Measurements from ENCODE around the gene RAD52.
A peak's percentile ranks its signal among the peaks of the same experiment; 100 is the strongest.

Gene RAD52

DNA sequence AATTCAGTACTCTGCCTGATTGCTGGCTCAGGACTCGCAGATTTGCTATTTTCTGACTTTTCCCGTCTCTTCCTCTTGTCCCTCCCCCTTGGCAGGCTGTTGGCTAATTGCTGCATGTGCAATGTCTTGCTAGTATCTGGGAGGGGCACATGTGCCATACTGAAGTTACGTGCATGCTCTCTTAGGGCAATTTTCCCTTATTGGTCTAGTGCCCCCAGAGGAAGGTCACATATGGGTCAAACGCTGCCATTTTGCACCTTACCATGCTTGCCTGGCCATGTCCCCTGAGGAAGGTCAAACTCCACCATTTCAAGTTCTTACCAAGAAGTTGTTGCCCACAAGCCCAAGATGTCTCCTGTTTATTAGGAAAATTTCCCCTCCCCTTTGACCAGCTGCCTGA is 27.7 kb upstream of the RAD52 start:
- Mint-ChIP-seq H3K4me1 (peaks cover 7% of the 10 kb centered on the region), H3K4me3 (no peak overlapping the region), H3K36me3 (no peaks in the 10 kb centered on the region), H3K27ac (no peak overlapping the region), H3K9me3 (no peaks in the 10 kb centered on the region)
- DNase-seq (ENCODE audit: low spot score in 2 of 2) = no peak
- ATAC-seq = no peak

DNA sequence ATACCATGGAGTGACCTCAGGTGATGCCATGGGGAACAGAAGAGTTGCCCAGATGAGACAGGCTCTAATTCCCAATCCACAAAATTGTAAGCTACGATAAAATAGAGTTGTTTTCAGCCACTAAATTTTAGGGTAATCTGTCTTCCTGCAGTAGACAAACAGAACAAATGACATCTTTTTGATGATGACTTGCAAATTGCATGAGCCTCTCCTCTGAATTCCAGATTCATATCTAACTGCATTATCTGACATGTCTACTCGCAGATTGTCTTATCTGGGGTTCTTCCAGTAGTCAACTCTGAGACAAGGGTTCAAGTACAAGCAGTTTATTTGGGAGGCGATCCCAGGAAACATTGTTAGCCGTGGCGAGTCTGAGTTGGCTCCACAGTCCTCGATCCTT is 27.1 kb upstream of the RAD52 start:
- Mint-ChIP-seq H3K4me1 (peaks cover 7% of the 10 kb centered on the region), H3K36me3 (no peaks in the 10 kb centered on the region), H3K27ac (no peak overlapping the region), H3K9me3 (no peaks in the 10 kb centered on the region), H3K4me3 (no peak overlapping the region)
- no peak for ATAC-seq
- no peak for DNase-seq (ENCODE audit: low spot score in 2 of 2)

DNA sequence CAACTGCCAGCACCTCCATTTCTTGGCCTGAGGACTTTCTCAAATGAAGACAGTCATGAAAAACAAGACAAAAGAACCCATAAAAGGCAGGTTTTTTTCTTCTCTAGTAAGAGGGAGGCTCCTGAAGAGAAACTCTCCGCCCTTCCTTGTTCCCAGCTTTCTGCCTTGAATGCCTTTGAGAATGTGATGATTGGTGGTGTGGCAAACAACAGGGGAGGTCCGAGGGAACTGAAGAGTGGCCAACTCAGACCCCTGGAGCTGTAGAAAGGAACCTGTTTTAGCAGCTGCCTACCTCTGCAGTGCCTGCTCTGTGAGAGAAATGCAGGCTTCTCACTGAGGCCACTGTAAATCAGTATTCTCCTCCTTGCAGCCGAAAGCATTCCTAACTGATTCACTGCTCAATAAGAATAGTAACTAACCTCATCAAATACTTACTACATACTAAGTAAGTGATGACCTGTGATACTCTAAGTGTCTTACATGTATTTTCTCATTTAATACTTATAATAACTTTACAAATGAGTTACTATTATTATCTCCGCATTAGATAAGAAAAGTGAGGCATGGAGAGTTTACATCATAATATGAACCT is 24.9 kb upstream of the RAD52 start:
- no peaks in the 10 kb centered on the region for H3K9me3 Mint-ChIP-seq
- no peaks in the 10 kb centered on the region for H3K36me3 Mint-ChIP-seq
- DNase-seq (ENCODE audit: low spot score in 2 of 2) (no peak), ATAC-seq (no peak)
- H3K4me3 Mint-ChIP-seq = no peak overlapping the region
- H3K27ac Mint-ChIP-seq = no peak overlapping the region
- no peaks in the 10 kb centered on the region for H3K4me1 Mint-ChIP-seq

DNA sequence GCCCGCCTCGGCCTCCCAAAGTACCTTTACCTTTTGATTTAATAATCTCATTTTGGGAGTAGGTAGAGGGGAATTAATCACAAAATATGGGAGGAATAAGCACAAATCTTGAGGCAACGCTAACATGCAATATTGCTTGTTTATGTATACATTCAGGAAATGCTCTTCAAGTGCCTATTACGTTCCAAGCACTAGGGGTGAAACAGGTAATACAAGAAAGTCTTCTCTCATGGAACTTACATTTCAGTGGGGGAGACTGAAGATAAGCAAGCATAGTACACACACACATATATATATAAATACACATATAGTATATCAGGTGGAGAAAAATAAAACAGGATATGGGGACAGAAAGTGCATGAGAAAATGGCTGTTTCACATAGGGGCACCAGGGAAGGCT is 22.5 kb upstream of the RAD52 start:
- Mint-ChIP-seq H3K36me3 (no peaks in the 10 kb centered on the region), H3K4me3 (no peak overlapping the region), H3K27ac (no peak overlapping the region), H3K4me1 (no peaks in the 10 kb centered on the region), H3K9me3 (no peaks in the 10 kb centered on the region)
- DNase-seq (ENCODE audit: low spot score in 2 of 2) (no peak), ATAC-seq (no peak)

DNA sequence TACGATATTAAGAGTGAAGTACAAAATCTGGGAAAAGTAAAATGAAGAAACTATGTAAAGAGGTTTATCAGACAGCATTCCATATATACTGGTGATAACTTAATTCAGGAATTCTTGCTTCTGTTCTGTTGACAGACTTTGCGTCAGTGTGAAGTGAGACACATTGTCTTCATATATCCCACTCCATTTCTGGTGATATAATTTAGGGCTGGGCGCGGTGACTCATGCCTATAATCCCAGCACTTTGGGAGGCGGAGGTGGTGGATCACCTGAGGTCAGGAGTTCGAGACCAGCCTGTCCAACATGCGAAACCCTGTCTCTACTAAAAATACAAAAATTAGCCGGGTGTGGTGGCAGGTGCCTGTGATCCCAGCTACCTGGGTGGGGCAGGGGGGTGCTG is 20.3 kb upstream of the RAD52 start:
- Mint-ChIP-seq H3K4me1 (no peaks in the 10 kb centered on the region), H3K4me3 (no peak overlapping the region), H3K36me3 (no peaks in the 10 kb centered on the region), H3K27ac (no peak overlapping the region), H3K9me3 (no peaks in the 10 kb centered on the region)
- ATAC-seq (no peak), DNase-seq (ENCODE audit: low spot score in 2 of 2) (no peak)

DNA sequence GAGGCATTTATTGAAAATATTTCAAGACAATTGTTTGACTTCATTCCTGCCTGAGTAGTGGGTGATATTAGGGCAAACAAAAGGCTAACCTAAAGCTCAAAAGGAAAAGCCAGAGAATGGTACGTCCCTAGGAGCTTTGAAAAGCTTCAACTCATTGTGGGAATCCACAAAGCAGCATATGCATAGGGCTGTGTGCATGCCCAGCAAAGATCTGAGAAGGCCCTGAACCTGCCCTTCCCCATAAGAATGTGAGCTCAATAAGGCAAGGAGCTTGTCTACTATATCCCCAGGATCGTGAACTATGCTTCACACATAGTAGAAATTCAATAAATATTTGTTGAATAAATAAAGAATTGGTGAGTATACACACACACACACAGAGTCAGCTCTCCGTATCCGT is 19.1 kb upstream of the RAD52 start:
- DNase-seq (ENCODE audit: low spot score in 2 of 2) = no peak
- H3K4me3 Mint-ChIP-seq = no peak overlapping the region
- no peak for ATAC-seq
- no peaks in the 10 kb centered on the region for H3K9me3 Mint-ChIP-seq
- no peak overlapping the region for H3K27ac Mint-ChIP-seq
- H3K4me1 Mint-ChIP-seq = no peaks in the 10 kb centered on the region
- H3K36me3 Mint-ChIP-seq = no peaks in the 10 kb centered on the region

DNA sequence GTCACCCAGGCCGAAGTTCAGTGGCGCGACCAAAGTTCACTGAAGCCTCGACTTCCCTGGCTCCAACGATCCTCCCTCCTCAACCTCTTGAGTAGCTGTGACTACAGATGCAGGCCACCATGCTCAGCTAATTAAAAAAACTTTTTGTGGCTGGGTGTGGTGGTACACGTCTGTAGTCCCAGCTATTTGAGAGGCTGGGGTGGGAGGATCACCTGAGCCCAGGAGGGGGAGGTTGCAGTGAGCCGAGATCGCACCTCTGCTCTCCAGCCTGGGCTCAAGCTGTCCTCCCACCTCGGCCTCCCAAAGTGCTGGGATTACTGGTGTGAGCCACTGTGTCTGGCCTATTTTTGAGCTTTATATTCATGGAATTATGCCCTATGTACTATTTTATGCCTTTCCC is 18.1 kb upstream of the RAD52 start:
- DNase-seq (ENCODE audit: low spot score in 2 of 2) (no peak), ATAC-seq (no peak)
- Mint-ChIP-seq H3K36me3 (no peaks in the 10 kb centered on the region), H3K9me3 (no peaks in the 10 kb centered on the region), H3K27ac (no peak overlapping the region), H3K4me1 (no peaks in the 10 kb centered on the region), H3K4me3 (no peak overlapping the region)

DNA sequence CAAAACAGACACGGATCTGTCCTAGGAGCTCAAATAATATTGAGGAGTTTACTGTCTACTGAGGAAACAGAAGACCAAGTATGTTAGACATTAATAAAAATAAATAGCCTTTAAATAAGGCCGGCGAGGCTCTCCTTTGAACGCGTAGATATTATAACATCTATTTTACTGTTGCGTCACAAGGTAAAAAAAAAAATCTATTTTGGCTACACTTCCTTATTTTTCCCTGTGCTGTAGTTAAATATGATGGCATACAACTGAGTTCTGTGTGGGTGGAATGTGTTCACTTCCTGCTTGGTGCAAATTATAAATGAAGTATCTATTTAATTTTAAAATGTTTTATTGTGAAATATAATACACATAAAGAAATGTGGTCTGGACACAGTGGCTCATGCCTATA is 17.2 kb upstream of the RAD52 start:
- no peaks in the 10 kb centered on the region for H3K9me3 Mint-ChIP-seq
- no peak for DNase-seq (ENCODE audit: low spot score in 2 of 2)
- peaks cover 3% of the 10 kb centered on the region for H3K4me1 Mint-ChIP-seq
- no peak overlapping the region for H3K27ac Mint-ChIP-seq
- no peak for ATAC-seq
- no peaks in the 10 kb centered on the region for H3K36me3 Mint-ChIP-seq
- H3K4me3 Mint-ChIP-seq = no peak overlapping the region

DNA sequence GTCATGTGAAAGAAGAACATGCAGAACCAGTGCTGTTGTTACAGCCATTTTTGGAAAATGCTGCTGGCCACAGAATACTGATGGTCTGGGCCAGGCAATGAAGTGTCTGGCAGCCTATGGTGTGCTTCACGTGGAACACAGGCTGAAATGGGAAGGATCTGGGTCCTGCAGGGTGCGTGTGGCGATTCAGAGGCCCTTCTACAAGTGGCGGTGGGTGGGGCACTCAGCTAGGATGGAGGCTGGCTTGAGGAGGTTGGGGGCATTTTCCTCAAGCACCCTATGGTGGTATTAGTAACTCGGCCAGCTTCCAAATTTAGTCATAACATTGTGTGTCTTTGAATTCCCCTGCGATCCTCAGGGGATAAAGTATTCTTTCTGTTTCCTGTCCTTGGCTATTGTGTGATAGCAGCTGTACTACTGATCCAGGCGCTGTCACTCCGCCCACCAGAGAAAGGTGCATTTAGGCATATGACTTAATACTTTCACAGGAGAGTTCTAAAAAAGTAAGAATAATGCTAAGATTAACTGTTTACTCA is 9.2 kb upstream of the RAD52 start:
- ATAC-seq (peak; percentile 15), DNase-seq (ENCODE audit: low spot score in 2 of 2) (no peak)
- peaks cover 7% of the 10 kb centered on the region for H3K4me1 Mint-ChIP-seq
- no peak overlapping the region for H3K4me3 Mint-ChIP-seq
- no peaks in the 10 kb centered on the region for H3K9me3 Mint-ChIP-seq
- H3K27ac Mint-ChIP-seq = no peak overlapping the region
- no peaks in the 10 kb centered on the region for H3K36me3 Mint-ChIP-seq

DNA sequence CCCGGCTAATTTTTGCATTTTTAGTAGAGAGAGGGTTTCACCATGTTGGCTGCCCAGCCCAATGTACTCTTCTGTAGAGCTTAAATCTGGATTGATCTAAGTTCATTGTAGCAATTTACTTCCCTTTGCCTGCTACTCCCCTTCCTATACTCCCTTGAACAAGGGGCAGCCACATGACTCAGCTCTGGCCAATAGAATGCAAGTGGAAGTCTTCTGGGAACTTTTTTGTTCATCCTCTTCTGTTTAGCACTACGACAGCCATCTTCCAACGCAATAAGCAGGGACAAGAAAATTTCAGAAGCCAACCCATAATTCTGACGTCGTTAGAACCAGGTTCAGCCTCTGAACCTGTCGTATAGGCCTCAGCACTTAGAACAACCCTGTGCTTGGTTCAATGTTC is 6.4 kb upstream of the RAD52 start:
- Mint-ChIP-seq H3K9me3 (no peaks in the 10 kb centered on the region), H3K36me3 (no peaks in the 10 kb centered on the region), H3K4me3 (no peak overlapping the region), H3K27ac (no peak overlapping the region), H3K4me1 (peaks cover 10% of the 10 kb centered on the region)
- DNase-seq (ENCODE audit: low spot score in 2 of 2) = no peak
- ATAC-seq = no peak

DNA sequence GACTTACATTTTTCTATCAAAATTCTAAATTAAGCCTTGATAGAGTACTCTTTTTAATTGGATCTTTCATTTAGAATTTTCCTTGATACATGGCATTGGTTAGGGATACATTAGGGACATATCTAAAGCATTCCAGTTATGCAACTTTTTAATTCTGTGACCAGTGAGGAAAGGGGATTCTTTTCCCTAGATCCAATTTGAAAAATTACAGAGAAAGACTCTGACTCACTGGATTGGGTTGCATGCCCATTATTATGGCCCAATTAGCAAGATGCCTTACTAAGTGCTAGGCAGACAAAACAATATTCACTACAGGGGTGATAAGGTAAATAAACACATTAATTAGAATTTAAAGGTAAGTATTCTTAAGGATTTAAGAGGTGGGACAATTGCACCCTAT is 5.2 kb upstream of the RAD52 start:
- H3K9me3 Mint-ChIP-seq = no peaks in the 10 kb centered on the region
- no peak overlapping the region for H3K4me3 Mint-ChIP-seq
- no peak for ATAC-seq
- peaks cover 10% of the 10 kb centered on the region for H3K4me1 Mint-ChIP-seq
- H3K36me3 Mint-ChIP-seq = peaks cover 4% of the 10 kb centered on the region
- H3K27ac Mint-ChIP-seq = no peak overlapping the region
- DNase-seq (ENCODE audit: low spot score in 2 of 2) = no peak

DNA sequence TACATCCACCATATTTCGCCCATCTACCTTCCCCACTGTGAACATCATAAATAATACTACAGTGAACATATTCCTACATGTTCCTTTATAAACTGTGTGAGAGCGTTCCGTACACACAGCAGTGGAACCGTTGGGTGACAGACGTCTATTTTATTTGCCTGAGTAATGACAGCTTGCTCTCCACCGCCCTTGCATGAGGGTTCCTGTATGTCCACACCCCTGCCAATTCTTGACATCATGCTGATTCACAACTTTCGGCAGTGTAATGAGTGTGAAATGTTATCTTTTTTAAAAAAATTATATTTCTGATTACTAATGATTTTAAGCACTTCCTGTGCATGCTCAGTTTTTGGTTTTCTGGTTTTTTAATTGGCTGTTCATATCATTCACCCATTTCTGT is 4.3 kb upstream of the RAD52 start:
- Mint-ChIP-seq H3K36me3 (peaks cover 10% of the 10 kb centered on the region), H3K4me3 (no peak overlapping the region), H3K4me1 (peaks cover 16% of the 10 kb centered on the region), H3K9me3 (no peaks in the 10 kb centered on the region), H3K27ac (no peak overlapping the region)
- ATAC-seq (peak; percentile 47), DNase-seq (ENCODE audit: low spot score in 2 of 2) (no peak)

DNA sequence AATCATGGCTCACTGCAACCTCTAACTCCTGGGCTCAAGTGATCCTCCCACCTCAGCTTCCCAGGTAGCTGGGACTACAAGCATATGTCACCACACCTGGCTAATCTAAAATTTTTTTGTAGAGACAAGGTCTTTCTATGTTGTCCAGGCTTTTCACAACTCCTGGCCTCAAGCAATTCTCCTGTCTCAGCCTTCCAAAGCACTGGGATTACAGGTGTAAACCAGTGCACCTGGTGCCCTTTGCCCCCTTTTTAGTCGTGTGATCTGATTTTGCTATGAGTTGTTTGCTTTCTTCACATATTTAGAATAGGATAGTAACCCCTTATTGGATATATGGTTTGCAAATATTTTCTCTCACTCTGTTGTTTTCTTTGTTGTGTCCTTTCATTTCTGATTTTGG is 1.7 kb upstream of the RAD52 start:
- ATAC-seq = no peak
- DNase-seq (ENCODE audit: low spot score in 2 of 2) = no peak
- Mint-ChIP-seq H3K4me3 (peak overlapping the region; percentile 100), H3K27ac (no peak overlapping the region), H3K9me3 (no peaks in the 10 kb centered on the region), H3K36me3 (peaks cover 16% of the 10 kb centered on the region), H3K4me1 (peaks cover 33% of the 10 kb centered on the region)

DNA sequence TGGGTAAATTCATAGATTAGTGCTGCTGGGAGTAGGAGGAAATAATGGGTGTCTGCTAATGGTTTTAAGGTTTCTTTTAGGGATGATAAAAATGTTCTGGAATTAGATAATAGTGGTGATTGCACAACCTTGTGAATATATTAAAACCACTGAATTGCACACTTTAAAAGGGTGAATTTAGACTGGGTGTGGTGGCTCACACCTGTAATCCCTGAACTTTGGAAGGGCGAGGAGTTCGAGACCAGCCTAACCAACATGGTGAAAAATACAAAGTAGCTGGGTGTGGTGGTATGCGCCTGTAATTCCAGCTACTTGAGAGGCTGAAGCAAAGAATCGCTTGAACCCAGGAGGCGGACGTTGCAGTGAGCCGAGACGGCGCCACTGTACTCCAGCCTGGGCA is 1.3 kb downstream of the RAD52 start:
- no peak for ATAC-seq
- peak overlapping the region; percentile 100 for H3K4me3 Mint-ChIP-seq
- H3K9me3 Mint-ChIP-seq = no peaks in the 10 kb centered on the region
- H3K4me1 Mint-ChIP-seq = peaks cover 44% of the 10 kb centered on the region
- no peak for DNase-seq (ENCODE audit: low spot score in 2 of 2)
- peak overlapping the region; percentile 99 for H3K27ac Mint-ChIP-seq
- peaks cover 36% of the 10 kb centered on the region for H3K36me3 Mint-ChIP-seq

DNA sequence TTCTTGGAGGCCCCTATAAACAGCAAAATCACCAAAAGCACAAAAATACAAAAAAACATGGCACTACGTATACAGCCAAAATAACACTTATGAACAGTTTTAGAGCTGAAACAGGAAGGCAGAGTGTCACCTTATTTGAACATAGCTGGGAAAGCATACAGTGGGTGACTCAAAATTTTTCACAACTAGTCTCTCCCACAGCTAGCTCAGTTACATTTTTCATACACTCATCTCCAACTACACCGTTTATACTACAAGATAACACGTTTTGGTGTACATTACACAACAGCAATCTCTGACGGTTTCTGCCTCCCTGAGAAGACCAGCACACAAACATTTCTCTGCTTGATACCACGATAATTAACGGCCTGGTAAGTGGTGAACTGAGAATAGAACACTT is 2.9 kb downstream of the RAD52 start:
- H3K4me1 Mint-ChIP-seq = peaks cover 44% of the 10 kb centered on the region

DNA sequence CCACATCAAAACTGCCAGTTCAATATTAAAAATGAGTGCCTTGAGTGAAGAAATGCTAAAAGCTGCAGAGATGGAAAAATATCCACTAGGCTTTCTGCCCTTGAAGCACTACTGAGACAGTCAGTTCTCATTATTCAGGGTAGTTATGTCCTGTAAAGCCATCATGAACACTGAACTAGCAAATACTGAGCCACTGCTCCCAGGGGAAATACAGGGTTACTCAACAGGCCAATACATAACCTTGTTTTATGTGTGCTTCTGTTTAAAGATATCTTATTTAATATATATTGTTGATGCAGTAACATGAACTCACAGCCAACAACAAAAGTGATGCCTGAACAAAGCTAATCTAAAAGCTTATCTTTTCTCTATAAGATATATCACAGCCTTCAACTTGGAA is 3.3 kb downstream of the RAD52 start:
- H3K9me3 Mint-ChIP-seq = no peaks in the 10 kb centered on the region
- DNase-seq (ENCODE audit: low spot score in 2 of 2) (no peak), ATAC-seq (no peak)
- peaks cover 41% of the 10 kb centered on the region for H3K4me1 Mint-ChIP-seq
- H3K36me3 Mint-ChIP-seq = peaks cover 46% of the 10 kb centered on the region
- peak overlapping the region; percentile 59 for H3K4me3 Mint-ChIP-seq
- H3K27ac Mint-ChIP-seq = peak overlapping the region; percentile 71

More for the DNA sequence above, 2.9 kb downstream of the RAD52 start:
- Mint-ChIP-seq H3K9me3 (no peaks in the 10 kb centered on the region), H3K36me3 (peaks cover 41% of the 10 kb centered on the region), H3K27ac (peak overlapping the region; percentile 71), H3K4me3 (peak overlapping the region; percentile 59)
- no peak for DNase-seq (ENCODE audit: low spot score in 2 of 2)
- ATAC-seq = peak; percentile 70

DNA sequence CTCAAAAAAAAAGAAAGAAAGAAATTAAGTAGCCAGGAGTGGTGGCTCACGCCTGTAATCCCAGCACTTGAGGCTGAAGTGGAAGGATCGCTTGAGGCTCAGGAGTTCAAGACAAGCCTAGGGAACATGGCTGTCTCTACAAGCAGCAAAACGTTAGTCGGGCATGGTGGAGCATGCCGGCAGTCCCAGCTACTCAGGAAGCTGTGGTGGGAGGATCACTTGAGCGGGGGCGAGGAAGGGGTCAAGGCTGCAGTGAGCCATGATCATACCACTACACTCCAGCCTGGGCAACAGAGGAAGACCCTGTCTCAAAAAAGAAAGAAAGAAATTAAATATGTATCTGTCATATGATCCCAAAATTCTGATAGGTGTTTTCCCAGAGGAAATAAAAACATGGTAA is 5.3 kb downstream of the RAD52 start:
- no peaks in the 10 kb centered on the region for H3K9me3 Mint-ChIP-seq
- no peak for DNase-seq (ENCODE audit: low spot score in 2 of 2)
- H3K4me3 Mint-ChIP-seq = peak overlapping the region; percentile 16
- H3K27ac Mint-ChIP-seq = peak overlapping the region; percentile 81
- peaks cover 37% of the 10 kb centered on the region for H3K4me1 Mint-ChIP-seq
- ATAC-seq = no peak
- H3K36me3 Mint-ChIP-seq = peaks cover 55% of the 10 kb centered on the region
